SK-N-SH (cell line): Measurements from ENCODE around the gene STARD13. TPM values are rescaled to one million over a fixed set of nuclear protein-coding genes. Genes with fewer than 3 reads are reported as not detected.

Experiments
- CTCF ChIA-PET: fragments of 300-600, 350-600 bp; formaldehyde crosslinking; extraction: SDS; loops from one replicate; lab custom pipeline; 2021; lab: Yijun Ruan, JAX
- POLR2A ChIA-PET: fragments of 350-600 bp; sonication (Branson Sonifier 250); formaldehyde crosslinking; extraction: SDS; loops from one replicate; lab custom pipeline; 2020; ENCODE audit warnings: antibody characterized with exemption, inconsistent platforms; lab: Yijun Ruan, JAX
- DNase-seq: peaks from one replicate; pipeline ENCODE4 v3.0.0; 2012
- H2AFZ ChIP-seq: fragments of 200-600 bp; sonication (generic); 2 replicates; pipeline ENCODE4 v1.8.1; 2016; ENCODE audit warnings: antibody characterized with exemption, mild to moderate bottlenecking, low read depth
- H3F3A ChIP-seq: fragments of 200-600 bp; sonication (generic); replicated peaks from 2 replicates; pipeline ENCODE3; 2016; ENCODE audit warnings: antibody characterized with exemption, mild to moderate bottlenecking; ENCODE audit not compliant: insufficient read depth
- H3K27ac ChIP-seq, 2 experiments: fragments of 200-500 bp in 1 of 2; fragments of 200-600 bp in 1 of 2; sonication (Bioruptor generic) in 1 of 2; sonication (generic), shearing (Covaris generic) in 1 of 2; 2 replicates each; pipeline versions ENCODE4 v1.5.1 to v1.6.1; 2014 to 2016; ENCODE audit warnings: low read depth in 2 of 2, inconsistent platforms in 1 of 2, low read length in 1 of 2, mild to moderate bottlenecking in 1 of 2, mixed read lengths in 1 of 2
- H3K27me3 ChIP-seq: fragments of 200-600 bp; sonication (generic), shearing (Covaris generic); 2 replicates; pipeline ENCODE4 v1.6.1; 2016; ENCODE audit warnings: mixed run types; ENCODE audit not compliant: insufficient read depth
- H3K36me3 ChIP-seq, 2 experiments: fragments of 200-500 bp in 1 of 2; fragments of 200-600 bp in 1 of 2; sonication (Bioruptor generic) in 1 of 2; sonication (generic) in 1 of 2; replicated peaks in 1 of 2; 2 replicates each; pipeline versions ENCODE3 to v1.5.1; 2014 to 2016; ENCODE audit warnings: low read length in 1 of 2, mild to moderate bottlenecking in 1 of 2; ENCODE audit not compliant: insufficient read depth in 2 of 2, control insufficient read depth in 1 of 2
- H3K4me1 ChIP-seq, 2 experiments: fragments of 200-500 bp in 1 of 2; fragments of 200-600 bp in 1 of 2; sonication (Bioruptor generic) in 1 of 2; sonication (generic), shearing (Covaris generic) in 1 of 2; 2 replicates each; pipeline versions ENCODE4 v1.5.1 to v1.6.1; 2014 to 2016; ENCODE audit warnings: low read depth in 1 of 2, low read length in 1 of 2, mixed run types in 1 of 2; ENCODE audit not compliant: insufficient read depth in 2 of 2, control insufficient read depth in 1 of 2
- H3K4me2 ChIP-seq: fragments of 200-600 bp; sonication (generic), shearing (Covaris generic); 2 replicates; pipeline ENCODE4 v1.6.1; 2017; ENCODE audit warnings: mixed run types
- H3K4me3 ChIP-seq, 2 experiments: fragments of 200-500 bp in 1 of 2; fragments of 200-600 bp in 1 of 2; sonication (Bioruptor generic) in 1 of 2; sonication (generic), shearing (Covaris generic) in 1 of 2; 2 replicates each; pipeline versions ENCODE4 v1.5.1 to v1.8.1; 2014 to 2016; ENCODE audit warnings: low read depth in 2 of 2, inconsistent platforms in 1 of 2, low read length in 1 of 2, mild to moderate bottlenecking in 1 of 2, mixed read lengths in 1 of 2, moderate library complexity in 1 of 2
- H3K79me2 ChIP-seq: fragments of 200-600 bp; sonication (generic); 2 replicates; pipeline ENCODE4 v1.8.1; 2017; ENCODE audit warnings: mild to moderate bottlenecking; ENCODE audit not compliant: insufficient read depth
- H3K9ac ChIP-seq: fragments of 200-600 bp; sonication (generic); 2 replicates; pipeline ENCODE4 v1.6.1; 2017; ENCODE audit warnings: mixed run types
- H3K9me2 ChIP-seq: fragments of 200-600 bp; sonication (generic); 2 replicates; pipeline ENCODE4 v1.6.1; 2017; ENCODE audit warnings: mixed run types
- H3K9me3 ChIP-seq: fragments of 200-600 bp; sonication (generic); 2 replicates; pipeline ENCODE4 v1.6.1; 2017; ENCODE audit warnings: mixed run types, mild to moderate bottlenecking, moderate library complexity
- H4K20me1 ChIP-seq: fragments of 200-600 bp; sonication (generic); 2 replicates; pipeline ENCODE4 v1.6.1; 2017; ENCODE audit warnings: mild to moderate bottlenecking, mixed run types; ENCODE audit not compliant: insufficient read depth
- CHD2 ChIP-seq: fragments of 150-350 bp; IDR thresholded peaks from 2 replicates; pipeline ENCODE4 v1.6.1; 2018; ENCODE audit warnings: low read length; ENCODE audit not compliant: partially characterized antibody
- FOXJ3 ChIP-seq: sonication (generic); formaldehyde crosslinking; IDR thresholded peaks from 2 replicates; pipeline ENCODE4 v1.5.1; 2020; ENCODE audit warnings: mild to moderate bottlenecking, missing genetic modification reagents
- FOXM1 ChIP-seq: IDR thresholded peaks from 2 replicates; pipeline ENCODE4 v1.4.0; 2012; ENCODE audit warnings: low read depth, mild to moderate bottlenecking
- GABPA ChIP-seq: IDR thresholded peaks from 2 replicates; pipeline ENCODE4 v1.4.0; 2012; ENCODE audit warnings: low read depth, mild to moderate bottlenecking
- GATA2 ChIP-seq: sonication (generic); formaldehyde crosslinking; IDR thresholded peaks from 2 replicates; pipeline ENCODE4 v1.5.0; 2020; ENCODE audit warnings: mild to moderate bottlenecking, missing genetic modification reagents
- MEF2A ChIP-seq: IDR thresholded peaks from 2 replicates; pipeline ENCODE4 v1.4.0; 2012; ENCODE audit warnings: low read depth, borderline replicate concordance
- MXI1 ChIP-seq: IDR thresholded peaks from 2 replicates; pipeline ENCODE4 v1.6.1; 2012; ENCODE audit warnings: mild to moderate bottlenecking, low read depth, low read length, improper control_type of control experiment
- RAD21 ChIP-seq: IDR thresholded peaks from 2 replicates; pipeline ENCODE4 v1.6.1; 2012; ENCODE audit warnings: mild to moderate bottlenecking, low read length
- RCOR1 ChIP-seq: fragments of 150-350 bp; IDR thresholded peaks from 2 replicates; pipeline ENCODE4 v1.6.1; 2017; ENCODE audit warnings: antibody characterized with exemption, low read length
- RFX5 ChIP-seq: IDR thresholded peaks from 2 replicates; pipeline ENCODE4 v1.6.1; 2012; ENCODE audit warnings: mild to moderate bottlenecking, improper control_type of control experiment, low read length
- SIN3A ChIP-seq: IDR thresholded peaks from 2 replicates; pipeline ENCODE4 v1.6.1; 2012; ENCODE audit warnings: low read depth, mild to moderate bottlenecking, low read length, moderate library complexity, borderline replicate concordance
- SMC3 ChIP-seq: IDR thresholded peaks from 2 replicates; pipeline ENCODE4 v1.6.1; 2012; ENCODE audit warnings: low read depth, low read length, improper control_type of control experiment
- TAF1 ChIP-seq: IDR thresholded peaks from 2 replicates; pipeline ENCODE4 v1.6.1; 2012; ENCODE audit warnings: low read depth, mild to moderate bottlenecking, low read length, moderate library complexity, borderline replicate concordance
- YY1 ChIP-seq: IDR thresholded peaks from 2 replicates; pipeline ENCODE4 v1.4.0; 2012; ENCODE audit warnings: low read depth, mild to moderate bottlenecking
- WGBS: methylation state at CpG from one replicate; pipeline ENCODE4 v1.1.6; 2017; ENCODE audit warnings: low lambda C conversion rate; 5-methylcytosine and 5-hydroxymethylcytosine counted together
- polyA plus RNA-seq, 3 experiments: library from polyadenylated mRNA; depleted of rRNA; stranded (reverse); fragments of >200 nt; gene quantifications; 2 replicates each; pipeline ENCODE4 v1.2.3, GENCODE V29; 2012
- TF ChIP-seq, protein P1 (sequence below): IDR thresholded peaks from 2 replicates; pipeline ENCODE4 v1.4.0; 2012; ENCODE audit warnings: low read depth, borderline replicate concordance
- TF ChIP-seq, protein P2 (sequence below): IDR thresholded peaks from 2 replicates; pipeline ENCODE4 v1.4.0; 2012; ENCODE audit warnings: low read depth, borderline replicate concordance
- TF ChIP-seq, protein P3 (sequence below): fragments of 150-350 bp; IDR thresholded peaks from 2 replicates; pipeline ENCODE4 v1.6.1; 2017; ENCODE audit warnings: antibody characterized with exemption, low read length, low read depth, borderline replicate concordance

The STARD13 gene
- polyA plus RNA-seq, 1 of the 3 experiments (the other 2 are of a cell fraction), result 5.7 TPM

DNA sequence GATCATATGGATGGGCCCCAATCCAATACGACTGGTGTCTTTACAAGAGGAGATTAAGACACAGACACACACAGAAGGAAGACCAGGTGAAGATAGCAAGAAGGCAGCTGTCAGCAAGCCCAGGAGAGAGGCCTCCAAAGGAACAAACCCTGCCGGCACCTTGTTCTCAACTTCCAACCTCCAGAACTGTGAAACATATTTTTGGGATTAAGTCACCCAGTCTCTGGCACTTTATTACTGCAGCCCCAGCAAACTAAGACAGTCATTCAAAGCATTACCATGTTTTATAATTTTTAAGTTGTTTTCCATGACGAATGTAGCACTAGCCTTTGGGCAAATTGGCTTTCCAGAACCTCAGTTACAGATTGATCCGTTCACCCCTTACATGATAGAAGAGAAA lies 11.3 kb downstream of the STARD13 start:
- Histone ChIP-seq H3K27me3 (no peaks in the 10 kb centered on the region), H3K9me3 (no peaks in the 10 kb centered on the region), H3K9ac (no peak overlapping the region), H3K79me2 (peaks cover 95% of the 10 kb centered on the region), H3K27ac (no peak overlapping the region), H3K4me2 (no peak overlapping the region), H3K36me3 (peaks cover 0 to 3% of the 10 kb centered on the region in 2 experiments), H4K20me1 (no peaks in the 10 kb centered on the region), H3K9me2 (no peaks in the 10 kb centered on the region), H3K4me1 (peaks cover 0 to 69% of the 10 kb centered on the region in 2 experiments; a peak in 3 of 4 replicates)
- 95% methylated on average over 4 of the region's 4 CpGs for WGBS
- DNase-seq, result no peak
- CTCF ChIA-PET, result no interaction called here
- POLR2A ChIA-PET, result no interaction called here
- TF ChIP-seq SMC3 (no peak), FOXM1 (no peak), YY1 (no peak), MXI1 (no peak), SIN3A (no peak), RAD21 (no peak), CHD2 (no peak), FOXJ3 (no peak), RCOR1 (no peak), TAF1 (no peak), GATA2 (no peak), MEF2A (no peak), GABPA (no peak), RFX5 (no peak)
- TF ChIP-seq, protein P1, sequence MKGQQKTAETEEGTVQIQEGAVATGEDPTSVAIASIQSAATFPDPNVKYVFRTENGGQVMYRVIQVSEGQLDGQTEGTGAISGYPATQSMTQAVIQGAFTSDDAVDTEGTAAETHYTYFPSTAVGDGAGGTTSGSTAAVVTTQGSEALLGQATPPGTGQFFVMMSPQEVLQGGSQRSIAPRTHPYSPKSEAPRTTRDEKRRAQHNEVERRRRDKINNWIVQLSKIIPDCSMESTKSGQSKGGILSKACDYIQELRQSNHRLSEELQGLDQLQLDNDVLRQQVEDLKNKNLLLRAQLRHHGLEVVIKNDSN, result no peak
- TF ChIP-seq, protein P2, sequence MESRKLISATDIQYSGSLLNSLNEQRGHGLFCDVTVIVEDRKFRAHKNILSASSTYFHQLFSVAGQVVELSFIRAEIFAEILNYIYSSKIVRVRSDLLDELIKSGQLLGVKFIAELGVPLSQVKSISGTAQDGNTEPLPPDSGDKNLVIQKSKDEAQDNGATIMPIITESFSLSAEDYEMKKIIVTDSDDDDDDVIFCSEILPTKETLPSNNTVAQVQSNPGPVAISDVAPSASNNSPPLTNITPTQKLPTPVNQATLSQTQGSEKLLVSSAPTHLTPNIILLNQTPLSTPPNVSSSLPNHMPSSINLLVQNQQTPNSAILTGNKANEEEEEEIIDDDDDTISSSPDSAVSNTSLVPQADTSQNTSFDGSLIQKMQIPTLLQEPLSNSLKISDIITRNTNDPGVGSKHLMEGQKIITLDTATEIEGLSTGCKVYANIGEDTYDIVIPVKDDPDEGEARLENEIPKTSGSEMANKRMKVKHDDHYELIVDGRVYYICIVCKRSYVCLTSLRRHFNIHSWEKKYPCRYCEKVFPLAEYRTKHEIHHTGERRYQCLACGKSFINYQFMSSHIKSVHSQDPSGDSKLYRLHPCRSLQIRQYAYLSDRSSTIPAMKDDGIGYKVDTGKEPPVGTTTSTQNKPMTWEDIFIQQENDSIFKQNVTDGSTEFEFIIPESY, result no peak
- TF ChIP-seq, protein P3, sequence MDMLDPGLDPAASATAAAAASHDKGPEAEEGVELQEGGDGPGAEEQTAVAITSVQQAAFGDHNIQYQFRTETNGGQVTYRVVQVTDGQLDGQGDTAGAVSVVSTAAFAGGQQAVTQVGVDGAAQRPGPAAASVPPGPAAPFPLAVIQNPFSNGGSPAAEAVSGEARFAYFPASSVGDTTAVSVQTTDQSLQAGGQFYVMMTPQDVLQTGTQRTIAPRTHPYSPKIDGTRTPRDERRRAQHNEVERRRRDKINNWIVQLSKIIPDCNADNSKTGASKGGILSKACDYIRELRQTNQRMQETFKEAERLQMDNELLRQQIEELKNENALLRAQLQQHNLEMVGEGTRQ, result no peak
- TF ChIP-seq, all 33 proteins: peak for 0
- Histone ChIP-seq H2AFZ (no peak overlapping the region), H3K4me3 (no peak overlapping the region), H3F3A (peaks cover 14% of the 10 kb centered on the region)
